GM23338 (cell line): ENCODE data around the gene FGD4. TPM values are rescaled to one million over a fixed set of nuclear protein-coding genes. Genes with fewer than 3 reads are reported as not detected.
A peak's percentile ranks its signal among the peaks of the same experiment; 100 is the strongest.

Experiments used
- ATAC-seq: fragments of 200-7000 bp; cut with Tn5 transposase; 3 replicates; pipeline ENCODE4 v1.9.1; 2020
- DNase-seq: peaks from one replicate; pipeline ENCODE4 v3.0.0-alpha.2; 2015; ENCODE audit warnings: low spot score
- H2AFZ ChIP-seq: fragments of 200-600 bp; sonication (generic); 2 replicates; pipeline ENCODE4 v1.8.0; 2016; ENCODE audit warnings: antibody characterized with exemption, mild to moderate bottlenecking, moderate library complexity
- H3F3A ChIP-seq: fragments of 200-600 bp; sonication (generic); replicated peaks from 2 replicates; pipeline ENCODE4 v1.8.0; 2017; ENCODE audit warnings: antibody characterized with exemption, mixed run types, low read depth
- H3K27ac ChIP-seq: fragments of 200-600 bp; sonication (generic); 2 replicates; pipeline ENCODE4 v1.6.1; 2016; ENCODE audit warnings: low read depth
- H3K27me3 ChIP-seq: fragments of 200-600 bp; sonication (generic); 2 replicates; pipeline ENCODE4 v1.8.0; 2016; ENCODE audit warnings: mild to moderate bottlenecking, mixed run types, moderate library complexity; ENCODE audit not compliant: insufficient read depth
- H3K36me3 ChIP-seq: fragments of 200-600 bp; sonication (generic); 2 replicates; pipeline ENCODE4 v1.8.0; 2016; ENCODE audit warnings: mild to moderate bottlenecking; ENCODE audit not compliant: insufficient read depth
- H3K4me1 ChIP-seq: fragments of 200-600 bp; sonication (generic); 2 replicates; pipeline ENCODE4 v1.8.0; 2016; ENCODE audit warnings: mild to moderate bottlenecking, moderate library complexity; ENCODE audit not compliant: insufficient read depth
- H3K4me2 ChIP-seq: fragments of 200-600 bp; sonication (generic); 2 replicates; pipeline ENCODE4 v1.7.1; 2017; ENCODE audit warnings: mixed run types
- H3K4me3 ChIP-seq: fragments of 200-600 bp; sonication (generic); 2 replicates; pipeline ENCODE4 v1.6.1; 2016; ENCODE audit warnings: mixed run types
- H3K79me2 ChIP-seq: fragments of 200-600 bp; sonication (generic); replicated peaks from 2 replicates; pipeline ENCODE4 v1.8.0; 2017; ENCODE audit warnings: mild to moderate bottlenecking; ENCODE audit not compliant: insufficient read depth
- H3K9me2 ChIP-seq: fragments of 200-600 bp; sonication (generic); 2 replicates; pipeline ENCODE4 v1.8.0; 2017; ENCODE audit not compliant: insufficient read depth
- H4K20me1 ChIP-seq: fragments of 200-600 bp; sonication (generic); replicated peaks from 2 replicates; pipeline ENCODE4 v1.8.0; 2017; ENCODE audit warnings: mild to moderate bottlenecking; ENCODE audit not compliant: insufficient read depth
- H3K27ac Mint-ChIP-seq: 2 replicates; pipeline ENCODE4 v1.8.0; 2020; ENCODE audit warnings: inconsistent platforms, mild to moderate bottlenecking, moderate library complexity, mixed read lengths
- H3K27me3 Mint-ChIP-seq: 3 replicates; pipeline ENCODE4 v1.8.0; 2022; ENCODE audit warnings: low read depth, mild to moderate bottlenecking, moderate library complexity, mixed read lengths, inconsistent platforms; ENCODE audit not compliant: insufficient read depth, poor library complexity
- H3K36me3 Mint-ChIP-seq: 3 replicates; pipeline ENCODE4 v1.8.0; 2021; ENCODE audit warnings: low read depth, mild to moderate bottlenecking, inconsistent platforms, moderate library complexity, mixed read lengths
- H3K4me1 Mint-ChIP-seq: 3 replicates; pipeline ENCODE4 v1.8.0; 2020; ENCODE audit warnings: mild to moderate bottlenecking, inconsistent platforms, mixed read lengths
- H3K4me3 Mint-ChIP-seq: 3 replicates; pipeline ENCODE4 v1.8.0; 2021; ENCODE audit warnings: moderate library complexity, mild to moderate bottlenecking, inconsistent platforms, mixed read lengths
- H3K9me3 Mint-ChIP-seq: 3 replicates; pipeline ENCODE4 v1.8.0; 2020; ENCODE audit warnings: moderate library complexity, mild to moderate bottlenecking, inconsistent platforms, mixed read lengths
- CREB1 ChIP-seq: fragments of 250-450 bp; sonication (Bioruptor Pico); IDR thresholded peaks from 2 replicates; pipeline ENCODE4 v1.5.0; 2020; ENCODE audit warnings: low read depth, mild to moderate bottlenecking, moderate library complexity
- EZH2 ChIP-seq: fragments of 200-600 bp; sonication (generic); IDR thresholded peaks from one replicate; pipeline ENCODE4 v1.8.0; 2017; ENCODE audit warnings: antibody characterized with exemption, mild to moderate bottlenecking, low read depth; ENCODE audit not compliant: unreplicated experiment
- JUNB ChIP-seq: IDR thresholded peaks from one replicate; pipeline ENCODE4 v1.6.1; 2016; ENCODE audit warnings: antibody characterized with exemption; ENCODE audit not compliant: unreplicated experiment
- POLR2AphosphoS5 ChIP-seq: IDR thresholded peaks from 2 replicates; pipeline ENCODE4 v1.6.1; 2016; ENCODE audit warnings: antibody characterized with exemption, low read depth
- REST ChIP-seq: IDR thresholded peaks from one replicate; pipeline ENCODE4 v1.6.1; 2018; ENCODE audit warnings: antibody characterized with exemption; ENCODE audit not compliant: unreplicated experiment
- STAT1 ChIP-seq: IDR thresholded peaks from one replicate; pipeline ENCODE4 v1.6.1; 2016; ENCODE audit warnings: antibody characterized with exemption; ENCODE audit not compliant: unreplicated experiment
- ZNF114 ChIP-seq: fragments of 250-450 bp; sonication (Bioruptor Pico); IDR thresholded peaks from 2 replicates; pipeline ENCODE4 v1.5.0; 2020; ENCODE audit warnings: mild to moderate bottlenecking, moderate library complexity
- ZNF331 ChIP-seq: fragments of 250-450 bp; sonication (Bioruptor Pico); IDR thresholded peaks from 2 replicates; pipeline ENCODE4 v1.5.0; 2020; ENCODE audit warnings: low read depth, mild to moderate bottlenecking, moderate library complexity
- ZNF462 ChIP-seq: fragments of 250-450 bp; sonication (Bioruptor Pico); IDR thresholded peaks from 2 replicates; pipeline ENCODE4 v1.5.0; 2020; ENCODE audit warnings: mild to moderate bottlenecking, moderate library complexity
- polyA plus RNA-seq: library from polyadenylated mRNA; unstranded; fragments of >200 nt; fragmentation: Nextera tagmentation; extraction: Ambion mirVana; gene quantifications from 2 replicates; pipeline ENCODE4 v1.2.1, GENCODE V29; 2016
- total RNA-seq: library from RNA; depleted of rRNA; stranded (reverse); fragments of >200 nt; shearing (Covaris generic); gene quantifications from 2 replicates; pipeline ENCODE4 v1.2.3, GENCODE V29; 2014

The FGD4 gene
- total and polyA plus RNA-seq, 2 experiments from 2014 or later, result 24.3 to 54.3 TPM

GRCh38 chr12:32534698-32535097 is 135.3 kb downstream of the FGD4 start:
- H3K79me2 ChIP-seq, result peaks cover 100% of the 10 kb centered on the region

More at GRCh38 chr12:32534698-32535097, 135.3 kb downstream of the FGD4 start:
- Histone ChIP-seq H3K4me3 (no peak overlapping the region), H3K27me3 (no peaks in the 10 kb centered on the region), H3K4me2 (no peak overlapping the region), H3K4me1 (peaks cover 40% of the 10 kb centered on the region), H3F3A (no peaks in the 10 kb centered on the region), H3K27ac (0 out of 2 replicates have a peak overlapping the region, but pooled peaks have one; percentile 9), H3K9me2 (no peaks in the 10 kb centered on the region), H2AFZ (no peak overlapping the region), H4K20me1 (peaks cover 44% of the 10 kb centered on the region), H3K36me3 (no peaks in the 10 kb centered on the region)
- H3K4me1 Mint-ChIP-seq, result peaks cover 52% of the 10 kb centered on the region
- H3K36me3 Mint-ChIP-seq, result no peaks in the 10 kb centered on the region; the same call in 2 of the 3 replicates
- DNase-seq (no peak), ATAC-seq (no peak)
- H3K27ac Mint-ChIP-seq, result no peak overlapping the region
- no peaks in the 10 kb centered on the region for H3K9me3 Mint-ChIP-seq
- H3K4me3 Mint-ChIP-seq, result no peak overlapping the region
- TF ChIP-seq CREB1 (no peak), ZNF331 (CRISPR knock-in tag) (no peak), REST (no peak), STAT1 (no peak), ZNF114 (CRISPR knock-in tag) (no peak), JUNB (no peak), POLR2AphosphoS5 (no peak), EZH2 (no peak), ZNF462 (no peak)
- peaks cover 4% of the 10 kb centered on the region for H3K27me3 Mint-ChIP-seq
